B cell (primary cell): ENCODE results near the gene CELA2A.

Experiments used
- CTCF ChIP-seq: fragments of 200-600 bp; IDR thresholded peaks from one replicate; pipeline ENCODE4 v1.8.0; 2022; ENCODE audit warnings: antibody characterized with exemption, mild to moderate bottlenecking
- EZH2 ChIP-seq: IDR thresholded peaks from 2 replicates; pipeline ENCODE4 v1.6.1; 2012; ENCODE audit warnings: borderline replicate concordance, low read depth, mild to moderate bottlenecking, moderate library complexity, low read length; ENCODE audit not compliant: insufficient read depth, poor library complexity, severe bottlenecking

GRCh38 chr1:15451014-15451722, 5.4 kb upstream of the CELA2A start:
- TF ChIP-seq CTCF (no peak), EZH2 (no peak)
